Measurements from ENCODE around the gene ADAD2.

GRCh38 chr16:84225571-84225970, 34.6 kb downstream of the ADAD2 start:
- TF ChIP-seq CTCF (IDR thresholded peaks at IDR 0.05; ENCODE audit: low read depth, low read length, missing input control) (no peak), GABPA (IDR thresholded peaks at IDR 0.05 in 1 of 2, conservative IDR thresholded peaks at IDR 0.05 in 1 of 2) (no peak), ATF3 (IDR thresholded peaks at IDR 0.05) (no peak), HNF4G (IDR thresholded peaks at IDR 0.05) (no peak), RAD21 (IDR thresholded peaks at IDR 0.05) (no peak)

All from liver (tissue), 3 donors.